ENCODE data around the gene TMEM80. TPM values are rescaled to one million over a fixed set of nuclear protein-coding genes. Genes with fewer than 3 reads are reported as not detected.

Gene TMEM80
- total RNA-seq, 1 donor = 8.3 TPM

DNA sequence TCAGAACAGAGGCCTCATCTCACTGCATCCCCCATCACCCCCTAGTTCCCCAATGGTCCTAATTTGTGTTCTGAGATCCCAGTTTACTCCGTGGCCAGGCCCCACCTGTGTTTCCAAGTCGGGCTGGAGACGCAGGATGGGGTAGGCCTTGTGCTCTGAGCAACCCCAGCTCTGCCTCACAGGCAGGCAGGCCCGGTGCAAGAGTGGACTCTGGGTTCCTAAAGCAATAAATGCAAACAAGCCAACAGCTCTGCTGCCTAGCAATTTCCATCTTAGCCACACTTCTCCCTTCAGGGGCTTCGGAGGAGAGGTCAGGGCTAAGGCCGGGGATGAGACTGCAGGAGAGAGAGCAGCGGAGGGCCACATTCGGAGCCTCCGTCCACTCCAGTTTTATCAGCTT is 7.9 kb downstream of the TMEM80 start:
- H3K27me3 ChIP-seq (ENCODE audit: insufficient read depth, low read length) = peaks cover 11% of the 10 kb centered on the region
- peaks cover 18% of the 10 kb centered on the region for H3K4me1 ChIP-seq (ENCODE audit: insufficient read depth, low read length)
- no peaks in the 10 kb centered on the region for H3K9me3 ChIP-seq (ENCODE audit: low read depth, low read length)
- H3K4me3 ChIP-seq (ENCODE audit: low read length) = no peak overlapping the region

DNA sequence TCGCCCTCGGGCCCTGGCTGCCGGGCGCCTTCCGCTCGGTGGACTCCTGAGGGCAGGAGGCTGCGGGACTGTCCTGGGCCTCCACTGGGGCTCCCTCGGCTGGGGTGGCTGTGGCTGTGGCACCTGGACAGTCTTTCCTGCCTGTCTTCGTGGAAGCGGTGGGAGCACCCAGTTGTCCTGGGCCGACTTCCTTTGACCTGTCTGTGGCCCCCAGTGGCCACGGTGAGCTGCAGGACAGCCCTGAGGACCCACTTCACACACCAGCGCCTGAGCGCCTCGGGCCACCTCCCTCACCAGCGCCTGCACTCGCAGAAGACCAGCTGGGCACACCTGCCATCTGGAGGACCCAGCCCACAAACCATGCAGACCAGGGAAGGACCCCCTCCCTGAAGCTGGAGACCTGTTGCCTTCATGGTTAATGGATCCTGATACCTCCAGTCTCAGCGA is 8.6 kb downstream of the TMEM80 start:
- Histone ChIP-seq H3K27me3 (ENCODE audit: insufficient read depth, low read length) (peaks cover 11% of the 10 kb centered on the region), H3K9me3 (ENCODE audit: low read depth, low read length) (no peaks in the 10 kb centered on the region), H3K4me1 (ENCODE audit: insufficient read depth, low read length) (peaks cover 14% of the 10 kb centered on the region), H3K4me3 (ENCODE audit: low read length) (no peak overlapping the region)

DNA sequence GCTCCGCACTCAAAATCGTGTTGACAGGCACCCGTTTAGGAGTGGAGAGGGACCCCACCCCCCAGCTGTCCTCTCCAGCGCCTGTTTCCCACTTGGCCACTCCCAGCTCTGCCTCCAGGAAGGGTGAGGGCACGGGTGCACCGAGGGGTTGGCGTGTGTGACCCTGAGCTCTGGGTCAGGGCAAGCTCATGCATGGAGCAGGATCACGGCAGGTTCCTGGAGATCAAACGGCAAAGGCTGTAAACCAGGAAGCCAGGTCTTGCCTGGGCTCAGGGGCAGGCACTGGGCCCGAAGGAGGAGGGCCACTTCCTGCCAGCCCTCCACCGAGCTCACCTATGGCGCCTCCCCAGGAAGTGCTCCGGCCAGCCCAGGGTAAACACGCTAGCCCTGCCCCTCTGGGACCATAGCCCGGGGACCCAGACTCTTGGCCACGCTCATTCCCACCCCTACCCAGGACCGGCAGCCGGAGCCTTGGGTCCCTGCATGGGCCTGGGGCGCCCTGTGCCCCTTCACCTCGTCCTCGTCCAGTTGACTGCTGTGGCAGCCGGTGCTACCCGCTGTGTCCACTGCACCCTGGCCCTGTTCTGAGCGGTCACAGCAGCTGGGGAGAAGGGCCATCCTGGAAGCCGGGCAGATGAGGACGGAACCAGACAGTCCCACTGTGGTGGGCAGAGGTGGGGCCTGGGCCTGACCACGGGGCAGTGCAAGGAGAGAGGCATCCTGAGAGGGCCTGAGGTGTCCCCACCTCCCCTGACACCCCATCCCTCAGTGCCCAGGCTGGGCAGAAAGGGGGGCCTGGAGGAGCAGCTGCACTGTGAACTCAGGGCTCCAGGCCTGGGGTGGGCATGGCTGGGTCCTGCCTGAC is 9.4 kb downstream of the TMEM80 start:
- Histone ChIP-seq H3K9me3 (ENCODE audit: low read depth, low read length) (no peaks in the 10 kb centered on the region), H3K4me3 (ENCODE audit: low read length) (no peak overlapping the region), H3K4me1 (ENCODE audit: insufficient read depth, low read length) (peaks cover 14% of the 10 kb centered on the region), H3K27me3 (ENCODE audit: insufficient read depth, low read length) (peaks cover 11% of the 10 kb centered on the region)

DNA sequence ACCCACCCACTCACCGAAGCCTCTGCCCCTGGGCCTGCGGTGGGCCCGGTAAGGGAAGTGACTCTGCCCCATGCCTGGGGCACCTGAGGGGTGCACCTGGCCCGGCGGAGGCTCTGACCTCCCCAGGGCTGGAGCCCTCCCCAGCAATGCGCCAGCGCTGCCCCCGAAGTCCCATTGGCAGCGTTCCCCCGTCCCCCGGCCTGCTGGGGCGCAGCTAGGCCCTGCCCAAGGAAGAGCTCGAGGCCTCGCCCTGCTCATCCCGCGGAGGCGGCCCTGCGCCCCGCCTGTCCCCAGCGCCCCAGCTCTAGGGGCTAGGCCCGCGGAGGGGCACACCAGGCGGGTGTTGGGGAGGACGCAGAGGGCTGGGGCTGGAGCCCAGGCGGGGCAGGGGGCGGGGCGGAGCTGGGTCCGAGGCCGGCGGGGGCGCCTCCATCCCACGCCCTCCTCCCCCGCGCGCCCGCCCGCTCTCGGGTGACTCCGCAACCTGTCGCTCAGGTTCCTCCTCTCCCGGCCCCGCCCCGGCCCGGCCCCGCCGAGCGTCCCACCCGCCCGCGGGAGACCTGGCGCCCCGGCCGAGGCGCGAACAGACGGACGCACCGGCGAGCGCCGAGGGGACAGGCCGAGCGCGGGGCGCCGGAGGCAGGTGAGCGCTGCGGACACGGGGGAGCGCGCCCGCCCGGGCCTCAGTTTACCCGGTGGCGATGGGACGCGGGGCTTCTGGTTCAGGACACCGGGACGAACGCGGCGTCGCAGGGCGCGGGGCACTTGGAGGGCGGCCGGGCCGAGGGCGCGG is 10.2 kb downstream of the TMEM80 start, which contains the start of gene EPS8L2:
TSS of gene EPS8L2 (plus strand) at position 586 of the 793 bp plus-strand sequence. CDS start 3,177 bp downstream, outside the sequence.
- Histone ChIP-seq H3K9me3 (ENCODE audit: low read depth, low read length) (no peaks in the 10 kb centered on the region), H3K4me3 (ENCODE audit: low read length) (no peak within 1 kb of the TSS), H3K27me3 (ENCODE audit: insufficient read depth, low read length) (peaks cover 13% of the 10 kb centered on the region), H3K4me1 (ENCODE audit: insufficient read depth, low read length) (peaks cover 14% of the 10 kb centered on the region)

DNA sequence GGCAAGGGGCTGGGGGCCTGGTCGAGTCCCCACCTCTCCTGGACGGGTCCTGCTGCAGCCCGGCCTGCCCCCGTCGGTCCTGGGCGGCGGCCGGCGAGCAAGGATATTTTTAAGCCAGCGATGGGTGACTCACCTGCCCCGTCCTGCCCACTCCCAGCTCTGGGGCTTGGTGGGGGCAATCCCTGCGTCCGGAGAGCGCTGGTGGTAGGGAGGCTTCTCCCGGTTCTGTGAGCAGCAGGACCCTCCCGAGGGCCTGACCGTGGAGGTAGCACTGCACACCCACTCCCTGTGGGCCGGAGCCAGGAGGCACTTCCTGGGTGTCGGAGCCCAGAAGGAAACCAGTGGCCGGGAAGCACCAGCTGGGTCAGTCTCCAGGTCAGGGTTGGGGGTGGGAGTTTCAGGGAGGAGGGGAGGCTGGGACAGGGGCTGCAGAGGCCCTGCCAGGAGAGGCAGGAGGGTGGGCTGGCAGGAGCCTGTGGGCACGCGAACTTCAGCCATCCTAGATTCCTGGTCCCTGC is 10.9 kb downstream of the TMEM80 start:
- no peak overlapping the region for H3K4me3 ChIP-seq (ENCODE audit: low read length)
- H3K9me3 ChIP-seq (ENCODE audit: low read depth, low read length) = no peaks in the 10 kb centered on the region
- peaks cover 13% of the 10 kb centered on the region for H3K27me3 ChIP-seq (ENCODE audit: insufficient read depth, low read length)
- H3K4me1 ChIP-seq (ENCODE audit: insufficient read depth, low read length) = peaks cover 14% of the 10 kb centered on the region

DNA sequence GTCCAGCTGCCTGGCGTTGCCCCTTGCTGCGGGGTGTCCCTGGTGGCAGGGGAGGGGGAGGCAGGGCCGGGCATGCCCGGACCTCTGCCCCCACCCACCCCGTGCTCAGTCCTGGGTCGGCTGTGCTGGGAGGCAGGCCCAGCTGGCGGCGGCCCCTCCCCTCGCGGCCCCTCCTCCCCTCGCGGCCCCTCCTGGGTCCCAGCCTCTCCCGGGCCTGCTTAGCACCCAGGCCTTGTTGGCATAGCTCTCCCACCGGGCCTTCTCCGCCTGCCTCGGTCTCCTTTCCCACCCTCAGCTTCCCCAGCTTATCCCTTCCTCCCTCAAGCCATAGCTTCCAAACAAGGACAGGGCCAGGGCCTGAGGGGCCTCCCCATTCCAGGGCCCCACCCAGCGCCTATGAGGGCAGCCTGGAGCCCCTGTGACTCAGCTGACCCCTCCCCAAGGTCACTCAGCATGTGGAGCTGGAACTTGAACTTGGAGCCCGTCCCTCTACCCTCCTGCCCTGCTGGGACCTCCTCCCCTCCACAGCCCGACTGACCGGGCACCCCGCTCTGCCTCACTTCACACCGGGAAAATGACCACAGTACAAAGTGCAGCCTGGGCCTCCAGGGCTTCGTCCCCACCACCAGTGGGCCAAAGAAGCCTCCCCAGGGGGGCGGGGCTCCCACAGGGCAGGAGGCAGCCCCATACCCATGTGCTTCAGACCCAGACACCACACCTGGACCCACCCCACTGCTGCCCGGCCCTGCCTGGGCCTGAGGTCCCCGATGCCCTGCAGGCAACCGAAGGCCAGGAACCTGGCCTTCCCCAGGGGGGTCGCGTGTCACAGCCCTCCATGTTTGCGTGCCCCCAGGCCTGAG is 11.6 kb downstream of the TMEM80 start:
- H3K9me3 ChIP-seq (ENCODE audit: low read depth, low read length) = no peaks in the 10 kb centered on the region
- peaks cover 14% of the 10 kb centered on the region for H3K4me1 ChIP-seq (ENCODE audit: insufficient read depth, low read length)
- H3K27me3 ChIP-seq (ENCODE audit: insufficient read depth, low read length) = peaks cover 13% of the 10 kb centered on the region
- no peak overlapping the region for H3K4me3 ChIP-seq (ENCODE audit: low read length)

DNA sequence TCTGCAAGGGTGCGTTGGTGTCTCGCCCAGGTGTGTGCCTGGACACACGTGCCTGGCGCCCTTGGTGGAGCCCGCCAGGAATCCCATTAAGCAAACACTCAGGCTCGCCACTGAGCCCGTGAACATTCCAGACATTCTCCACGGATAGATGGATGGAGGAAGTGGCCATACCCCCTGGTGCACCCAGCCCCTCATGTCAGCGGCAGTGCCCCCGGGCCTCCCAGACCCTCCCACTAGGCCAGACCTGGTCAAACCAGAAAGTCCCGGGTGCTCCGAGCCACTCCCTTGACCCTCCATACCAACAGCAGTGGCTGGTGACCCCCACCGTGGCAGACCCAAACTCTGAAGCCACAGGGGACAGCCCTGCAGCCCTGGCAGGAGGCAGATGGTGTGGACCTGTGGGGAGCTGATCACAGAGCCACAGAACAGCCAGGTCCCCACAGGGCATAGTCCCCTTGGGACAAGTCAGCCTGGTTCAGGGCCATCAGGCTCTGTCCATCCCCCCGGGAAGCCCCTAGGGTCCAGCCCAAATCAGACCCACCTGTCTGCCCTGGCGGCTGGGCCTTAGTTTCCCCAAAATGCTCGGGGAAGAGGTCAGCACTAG is 12.3 kb downstream of the TMEM80 start:
- H3K9me3 ChIP-seq (ENCODE audit: low read depth, low read length) = no peaks in the 10 kb centered on the region
- peaks cover 13% of the 10 kb centered on the region for H3K27me3 ChIP-seq (ENCODE audit: insufficient read depth, low read length)

DNA sequence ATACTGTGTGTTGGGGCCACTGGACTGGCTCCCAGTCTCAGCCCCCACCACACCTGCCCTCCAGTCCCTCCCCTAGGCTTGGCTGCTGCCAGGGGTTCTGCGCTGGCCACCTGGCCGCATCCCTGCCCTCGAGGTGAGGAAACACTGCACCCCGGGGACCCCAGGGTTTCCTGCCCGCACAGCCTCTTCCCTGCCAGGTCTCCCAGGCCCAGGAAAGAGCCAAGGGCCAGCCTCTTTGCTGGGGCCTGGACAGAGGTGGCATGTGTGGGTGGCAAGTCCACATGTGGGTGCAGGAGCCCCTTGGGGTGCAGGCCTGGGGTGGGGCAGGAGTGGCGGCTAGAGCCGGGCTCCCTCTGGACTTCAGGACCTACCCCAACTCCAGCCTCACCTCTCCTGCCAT is 12.9 kb downstream of the TMEM80 start:
- Histone ChIP-seq H3K4me1 (ENCODE audit: insufficient read depth, low read length) (peaks cover 6% of the 10 kb centered on the region), H3K4me3 (ENCODE audit: low read length) (no peak overlapping the region), H3K27me3 (ENCODE audit: insufficient read depth, low read length) (peaks cover 13% of the 10 kb centered on the region)

More for the DNA sequence above, 12.3 kb downstream of the TMEM80 start:
- no peak overlapping the region for H3K4me3 ChIP-seq (ENCODE audit: low read length)
- peaks cover 9% of the 10 kb centered on the region for H3K4me1 ChIP-seq (ENCODE audit: insufficient read depth, low read length)

DNA sequence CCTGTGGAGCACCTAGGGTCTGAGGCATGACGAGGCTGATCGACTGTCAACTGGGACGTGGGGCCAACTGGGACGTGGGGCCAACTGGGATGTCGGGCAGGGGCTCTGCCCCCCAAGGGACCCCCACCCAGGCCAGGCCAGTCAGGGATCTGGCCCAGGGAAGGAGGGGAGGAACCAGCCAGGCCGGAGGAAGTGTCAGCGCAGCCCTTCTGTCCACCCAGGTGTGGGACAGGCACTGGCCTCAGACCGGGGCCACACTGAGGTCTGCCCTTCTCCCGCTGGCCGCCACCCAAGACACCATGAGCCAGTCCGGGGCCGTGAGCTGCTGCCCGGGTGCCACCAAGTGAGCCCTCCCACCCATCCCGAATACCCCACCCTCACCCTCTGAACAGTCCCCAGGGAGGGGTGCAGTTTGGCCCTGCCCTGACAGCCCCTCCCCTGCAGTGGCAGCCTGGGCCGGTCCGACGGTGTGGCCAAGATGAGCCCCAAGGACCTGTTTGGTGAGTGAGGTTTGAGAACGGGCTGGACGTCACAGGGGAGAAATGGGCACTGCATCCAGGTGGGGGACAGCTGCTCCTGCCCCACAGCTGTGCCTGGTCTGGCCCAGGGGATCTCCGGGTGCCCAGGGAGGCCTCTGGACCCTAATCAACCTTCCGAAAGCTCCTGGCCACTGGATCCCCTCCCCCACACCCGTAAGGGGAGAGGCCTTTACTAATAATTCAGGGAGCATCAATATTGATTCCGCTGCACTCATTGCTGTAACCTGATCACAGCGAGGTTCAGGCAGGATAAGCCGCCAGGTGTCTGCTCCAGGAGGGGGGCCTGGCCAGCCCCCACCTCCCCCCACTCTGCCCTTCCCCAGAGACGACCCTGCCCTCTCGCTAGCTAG is 13.7 kb downstream of the TMEM80 start:
- no peaks in the 10 kb centered on the region for H3K9me3 ChIP-seq (ENCODE audit: low read depth, low read length)
- H3K27me3 ChIP-seq (ENCODE audit: insufficient read depth, low read length) = peaks cover 13% of the 10 kb centered on the region
- H3K4me3 ChIP-seq (ENCODE audit: low read length) = no peak overlapping the region
- peaks cover 6% of the 10 kb centered on the region for H3K4me1 ChIP-seq (ENCODE audit: insufficient read depth, low read length)

More for the DNA sequence above, 12.9 kb downstream of the TMEM80 start:
- no peaks in the 10 kb centered on the region for H3K9me3 ChIP-seq (ENCODE audit: low read depth, low read length)

DNA sequence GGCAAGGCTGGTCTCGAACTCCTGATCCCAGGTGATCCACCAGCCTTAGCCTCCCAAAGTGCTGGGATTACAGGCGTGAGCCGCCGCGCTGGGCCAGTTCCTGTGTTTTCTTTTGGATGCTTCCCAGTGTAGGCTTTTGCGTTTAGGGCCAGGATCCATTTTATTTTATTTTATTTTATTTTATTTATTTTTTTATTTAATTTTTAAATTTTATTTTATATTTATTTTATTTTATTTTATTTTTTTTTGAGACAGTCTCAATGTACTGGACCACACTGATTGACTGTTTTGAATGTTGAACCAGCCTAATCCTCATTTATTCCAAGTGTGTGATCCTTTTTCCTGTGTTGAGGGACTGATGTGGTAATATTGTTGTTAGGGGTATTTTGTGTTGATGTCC is 18.8 kb downstream of the TMEM80 start:
- no peaks in the 10 kb centered on the region for H3K9me3 ChIP-seq (ENCODE audit: low read depth, low read length)
- no peaks in the 10 kb centered on the region for H3K4me1 ChIP-seq (ENCODE audit: insufficient read depth, low read length)
- no peak overlapping the region for H3K4me3 ChIP-seq (ENCODE audit: low read length)

DNA sequence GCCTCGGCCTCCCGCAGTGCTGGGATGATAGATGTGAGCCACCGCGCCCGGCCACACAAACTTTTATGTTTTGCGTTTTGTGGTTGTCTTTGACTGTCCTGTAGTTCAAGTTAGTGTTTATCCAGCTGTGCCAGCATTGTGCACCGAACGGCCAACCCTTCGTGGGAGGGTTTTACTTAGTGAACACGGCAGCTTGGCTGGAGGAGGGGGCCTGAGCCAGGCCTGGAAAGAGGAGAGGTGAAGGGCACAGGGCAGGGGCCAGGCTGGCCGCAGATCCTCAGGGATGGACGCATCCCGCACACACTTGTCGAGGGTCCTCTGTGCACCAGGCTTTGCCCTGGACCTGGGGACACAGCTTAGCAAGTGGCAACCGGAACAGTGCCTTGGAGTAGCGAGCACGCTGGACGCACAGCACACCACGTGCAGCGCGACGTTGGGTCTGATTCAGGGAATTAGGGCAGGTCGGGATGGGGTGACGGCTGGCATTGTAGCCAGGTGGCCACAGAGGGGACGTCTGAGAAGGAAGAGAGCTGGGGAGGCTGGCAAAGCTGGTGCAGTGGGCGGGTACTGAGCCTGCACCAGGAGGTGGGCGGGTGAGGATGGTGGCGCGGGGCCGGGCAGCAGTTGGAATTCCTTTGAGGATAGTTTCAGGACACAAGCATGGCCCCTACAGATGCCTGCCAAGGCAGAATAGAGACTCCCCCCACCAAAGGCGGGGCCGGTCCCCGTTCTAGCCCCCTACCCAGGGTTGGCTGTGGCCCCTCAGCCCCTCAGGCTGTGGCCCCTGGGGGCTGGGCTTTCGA is 23.8 kb downstream of the TMEM80 start:
- peaks cover 17% of the 10 kb centered on the region for H3K4me1 ChIP-seq (ENCODE audit: insufficient read depth, low read length)
- no peak overlapping the region for H3K4me3 ChIP-seq (ENCODE audit: low read length)
- peaks cover 7% of the 10 kb centered on the region for H3K27me3 ChIP-seq (ENCODE audit: insufficient read depth, low read length)
- H3K9me3 ChIP-seq (ENCODE audit: low read depth, low read length) = no peaks in the 10 kb centered on the region

More for the DNA sequence above, 18.8 kb downstream of the TMEM80 start:
- peaks cover 2% of the 10 kb centered on the region for H3K27me3 ChIP-seq (ENCODE audit: insufficient read depth, low read length)

DNA sequence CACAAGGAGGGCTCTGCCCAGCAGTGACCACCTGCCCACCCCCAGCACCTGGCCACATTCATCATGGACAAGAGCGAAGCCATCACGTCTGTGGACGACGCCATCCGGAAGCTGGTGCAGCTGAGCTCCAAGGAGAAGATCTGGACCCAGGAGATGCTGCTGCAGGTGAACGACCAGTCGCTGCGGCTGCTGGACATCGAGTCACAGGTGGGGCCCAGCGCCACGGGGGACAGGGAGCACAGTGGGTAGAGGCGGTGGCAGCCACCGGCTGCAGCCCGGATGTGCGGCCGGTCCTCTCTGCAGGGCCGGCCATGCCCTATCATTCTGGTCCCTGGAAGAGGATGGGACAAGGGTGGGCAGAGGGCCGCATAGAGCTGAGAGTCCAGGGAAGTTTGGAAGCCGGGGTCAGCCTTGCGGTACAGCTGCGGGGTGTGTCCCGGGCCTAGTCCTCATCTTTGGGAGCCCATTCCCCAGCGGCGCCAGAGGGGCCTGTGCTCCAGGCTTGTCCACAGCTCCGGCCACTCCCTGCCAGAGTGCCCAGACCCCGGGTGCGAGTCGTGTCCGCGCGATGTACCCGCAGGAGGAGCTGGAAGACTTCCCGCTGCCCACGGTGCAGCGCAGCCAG is 24.5 kb downstream of the TMEM80 start:
- H3K4me1 ChIP-seq (ENCODE audit: insufficient read depth, low read length) = peaks cover 17% of the 10 kb centered on the region
- no peak overlapping the region for H3K4me3 ChIP-seq (ENCODE audit: low read length)
- no peaks in the 10 kb centered on the region for H3K9me3 ChIP-seq (ENCODE audit: low read depth, low read length)
- peaks cover 7% of the 10 kb centered on the region for H3K27me3 ChIP-seq (ENCODE audit: insufficient read depth, low read length)

Measured in mononuclear cell (primary cell).